ENCODE results near the gene ADARB2. TPM values are rescaled to one million over a fixed set of nuclear protein-coding genes. Genes with fewer than 3 reads are reported as not detected.

Gene ADARB2
- total RNA-seq, 2 donors from 2014 or later = 1.1 to 1.8 TPM

GRCh38 chr10:1754506-1755153 lies 17.3 kb upstream of the ADARB2 start:
- Mint-ChIP-seq H3K27me3 (ENCODE audit: insufficient read depth) (peaks cover 3% of the 10 kb centered on the region), H3K36me3 (ENCODE audit: low read depth) (no peaks in the 10 kb centered on the region), H3K27ac (no peak overlapping the region), H3K4me1 (no peaks in the 10 kb centered on the region), H3K4me3 (no peak overlapping the region), H3K9me3 (peaks cover 36% of the 10 kb centered on the region)
- Histone ChIP-seq H3K36me3 (ENCODE audit: control insufficient read depth, insufficient read depth, low read length) (no peaks in the 10 kb centered on the region), H3K9ac (ENCODE audit: extremely low read depth, low read length, poor library complexity, severe bottlenecking) (no peak overlapping the region), H3K4me3 (ENCODE audit: low read length) (no peak overlapping the region), H3K9me3 (ENCODE audit: control insufficient read depth, low read length) (peaks cover 20% of the 10 kb centered on the region), H3K27me3 (ENCODE audit: control insufficient read depth, insufficient read depth, low read length, poor library complexity, severe bottlenecking) (no peaks in the 10 kb centered on the region), H3K4me1 (ENCODE audit: control insufficient read depth, insufficient read depth, low read length) (no peaks in the 10 kb centered on the region), H3K27ac (ENCODE audit: low read depth, low read length) (peak overlapping the region; percentile 66)
- DNase-seq = no peak
- WGBS, 2 experiments (ENCODE audit: insufficient coverage in 1 of 2, insufficient read length in 1 of 2) = 63 to 80% methylated on average over 11 to 19 of the region's 19 CpGs
- TF ChIP-seq CTCF (conservative IDR thresholded peaks at IDR 0.05) = no peak

- H3K27ac Mint-ChIP-seq = no peak overlapping the region
- H3K9me3 ChIP-seq (ENCODE audit: control insufficient read depth, low read length) = peaks cover 22% of the 10 kb centered on the region
- peaks cover 25% of the 10 kb centered on the region for H3K9me3 Mint-ChIP-seq
Observed at GRCh38 chr10:1752153-1752552, 14.8 kb upstream of the ADARB2 start.

DNA sequence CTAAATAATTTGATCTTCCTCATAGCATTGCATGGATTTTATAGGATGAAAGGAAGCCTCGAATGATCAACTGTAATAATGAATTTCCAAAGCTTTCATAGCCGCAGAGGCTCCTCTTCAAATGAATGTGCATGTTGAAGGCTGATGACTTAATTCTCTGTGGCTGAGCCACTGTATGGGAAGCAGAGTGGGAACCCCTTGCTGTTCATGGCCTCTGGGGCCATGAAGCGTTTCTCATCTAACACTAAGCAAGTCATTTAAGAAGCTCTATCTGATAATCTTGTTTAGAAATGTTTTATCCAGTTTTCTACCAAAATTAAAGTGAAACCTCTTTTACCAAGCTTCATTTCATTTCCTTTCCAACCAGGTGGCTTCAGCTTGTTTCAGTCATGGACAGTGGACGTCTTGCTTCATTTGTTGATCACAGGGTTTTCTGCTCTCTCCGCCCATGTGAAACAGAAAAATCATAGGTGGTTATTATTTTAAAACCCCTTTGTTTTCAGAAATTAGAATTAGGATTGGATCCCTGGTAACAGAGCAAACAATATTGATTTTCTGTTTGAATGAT lies 10.3 kb upstream of the ADARB2 start:
- DNase-seq = no peak
- no peak overlapping the region for H3K27ac Mint-ChIP-seq
- no peak overlapping the region for H3K4me3 Mint-ChIP-seq
- Histone ChIP-seq H3K27ac (ENCODE audit: low read depth, low read length) (no peak overlapping the region), H3K4me1 (ENCODE audit: control insufficient read depth, insufficient read depth, low read length) (no peaks in the 10 kb centered on the region), H3K9ac (ENCODE audit: extremely low read depth, low read length, poor library complexity, severe bottlenecking) (no peak overlapping the region), H3K36me3 (ENCODE audit: control insufficient read depth, insufficient read depth, low read length) (no peaks in the 10 kb centered on the region), H3K27me3 (ENCODE audit: control insufficient read depth, insufficient read depth, low read length, poor library complexity, severe bottlenecking) (no peaks in the 10 kb centered on the region), H3K4me3 (ENCODE audit: low read length) (no peak overlapping the region), H3K9me3 (ENCODE audit: control insufficient read depth, low read length) (peaks cover 22% of the 10 kb centered on the region)
- no peaks in the 10 kb centered on the region for H3K36me3 Mint-ChIP-seq (ENCODE audit: low read depth)
- H3K4me1 Mint-ChIP-seq = no peaks in the 10 kb centered on the region
- WGBS, 2 experiments (ENCODE audit: insufficient coverage in 1 of 2, insufficient read length in 1 of 2) = 97 to 98% methylated on average over 4 to 5 of the region's 5 CpGs
- H3K9me3 Mint-ChIP-seq = peaks cover 21% of the 10 kb centered on the region
- H3K27me3 Mint-ChIP-seq (ENCODE audit: insufficient read depth) = peaks cover 14% of the 10 kb centered on the region
- TF ChIP-seq CTCF (conservative IDR thresholded peaks at IDR 0.05) = no peak

More at GRCh38 chr10:1752153-1752552, 14.8 kb upstream of the ADARB2 start:
- H3K36me3 Mint-ChIP-seq (ENCODE audit: low read depth) = no peaks in the 10 kb centered on the region
- peaks cover 6% of the 10 kb centered on the region for H3K27me3 Mint-ChIP-seq (ENCODE audit: insufficient read depth)
- H3K36me3 ChIP-seq (ENCODE audit: control insufficient read depth, insufficient read depth, low read length) = no peaks in the 10 kb centered on the region
- H3K4me3 Mint-ChIP-seq = no peak overlapping the region
- H3K4me3 ChIP-seq (ENCODE audit: low read length) = no peak overlapping the region
- TF ChIP-seq CTCF (conservative IDR thresholded peaks at IDR 0.05) = no peak
- no peaks in the 10 kb centered on the region for H3K4me1 Mint-ChIP-seq
- no peak overlapping the region for H3K9ac ChIP-seq (ENCODE audit: extremely low read depth, low read length, poor library complexity, severe bottlenecking)
- no peak for DNase-seq
- H3K4me1 ChIP-seq (ENCODE audit: control insufficient read depth, insufficient read depth, low read length) = no peaks in the 10 kb centered on the region
- no peak overlapping the region for H3K27ac ChIP-seq (ENCODE audit: low read depth, low read length)
- no peaks in the 10 kb centered on the region for H3K27me3 ChIP-seq (ENCODE audit: control insufficient read depth, insufficient read depth, low read length, poor library complexity, severe bottlenecking)
